Neural crest cell (in vitro differentiated cells): Measurements from ENCODE around the gene ATP5PO. TPM values are rescaled to one million over a fixed set of nuclear protein-coding genes. Genes with fewer than 3 reads are reported as not detected.

Source experiments
- DNase-seq: peaks from one replicate; pipeline ENCODE4 v3.0.0; 2021; ENCODE audit warnings: low read depth, mixed read lengths, low spot score
- H3K27ac Mint-ChIP-seq: one replicate; pipeline ENCODE4 v1.8.0; 2021; ENCODE audit warnings: mild to moderate bottlenecking, mixed read lengths; ENCODE audit not compliant: unreplicated experiment
- H3K27me3 Mint-ChIP-seq: 2 replicates; pipeline ENCODE4 v1.8.0; 2021; ENCODE audit warnings: low read depth, mild to moderate bottlenecking, mixed read lengths
- H3K36me3 Mint-ChIP-seq: 2 replicates; pipeline ENCODE4 v1.8.0; 2021; ENCODE audit warnings: low read depth, mild to moderate bottlenecking, mixed read lengths
- H3K4me1 Mint-ChIP-seq: 2 replicates; pipeline ENCODE4 v1.8.0; 2021; ENCODE audit warnings: mixed read lengths
- H3K4me3 Mint-ChIP-seq: one replicate; pipeline ENCODE4 v1.8.0; 2021; ENCODE audit warnings: mild to moderate bottlenecking, mixed read lengths
- H3K9me3 Mint-ChIP-seq: 2 replicates; pipeline ENCODE4 v1.8.0; 2021; ENCODE audit warnings: mixed read lengths
- total RNA-seq: library from RNA; stranded (reverse); gene quantifications from 2 replicates; pipeline ENCODE4 v1.2.1, GENCODE V29; 2021
- TF ChIP-seq, protein P1 (sequence below): fragments of 200-600 bp; sonication (generic); conservative IDR thresholded peaks from 2 replicates; pipeline ENCODE4 v1.5.0; 2021; ENCODE audit warnings: antibody characterized with exemption, mild to moderate bottlenecking

ATP5PO gene
- total RNA-seq, 1 donor from 2014 or later, result 231 TPM

DNA sequence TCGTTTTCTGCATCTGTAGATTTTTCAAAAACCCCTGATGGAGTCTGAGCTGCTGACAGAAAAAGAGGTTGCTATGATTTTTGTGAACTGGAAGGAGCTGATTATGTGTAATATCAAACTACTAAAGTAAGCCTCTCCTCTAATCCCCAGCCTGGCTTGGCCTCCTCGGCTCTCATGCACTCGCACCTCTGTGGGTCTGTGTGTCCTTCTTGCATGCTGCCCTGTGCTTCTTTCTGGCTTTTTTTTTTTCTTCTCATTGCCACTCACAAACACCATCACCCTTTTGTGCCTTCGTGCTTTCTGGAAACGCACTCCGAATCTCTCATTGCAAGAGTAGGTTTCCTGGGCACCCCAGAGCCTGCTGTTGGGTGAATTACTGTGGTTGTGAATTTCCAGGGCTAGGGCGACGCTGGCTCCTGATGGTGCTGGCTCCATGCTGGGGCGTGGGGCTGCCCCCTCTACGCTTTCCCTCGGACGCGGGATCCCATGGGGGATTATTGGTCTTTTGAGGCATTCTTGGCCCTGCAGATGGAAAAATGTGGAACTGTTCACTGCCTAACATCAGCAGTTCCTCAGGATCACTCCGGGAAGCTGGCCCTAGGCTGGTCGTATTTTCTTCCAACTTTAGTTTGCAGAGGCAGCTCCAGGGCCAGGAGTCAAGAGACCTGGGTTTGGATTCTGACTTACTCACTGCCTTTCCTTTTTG is 56.8 kb downstream of the ATP5PO start:
- Mint-ChIP-seq H3K4me3 (no peak overlapping the region), H3K27ac (no peak overlapping the region), H3K36me3 (no peaks in the 10 kb centered on the region), H3K27me3 (no peaks in the 10 kb centered on the region), H3K4me1 (peaks cover 12% of the 10 kb centered on the region), H3K9me3 (peaks cover 2% of the 10 kb centered on the region)
- TF ChIP-seq, protein P1, sequence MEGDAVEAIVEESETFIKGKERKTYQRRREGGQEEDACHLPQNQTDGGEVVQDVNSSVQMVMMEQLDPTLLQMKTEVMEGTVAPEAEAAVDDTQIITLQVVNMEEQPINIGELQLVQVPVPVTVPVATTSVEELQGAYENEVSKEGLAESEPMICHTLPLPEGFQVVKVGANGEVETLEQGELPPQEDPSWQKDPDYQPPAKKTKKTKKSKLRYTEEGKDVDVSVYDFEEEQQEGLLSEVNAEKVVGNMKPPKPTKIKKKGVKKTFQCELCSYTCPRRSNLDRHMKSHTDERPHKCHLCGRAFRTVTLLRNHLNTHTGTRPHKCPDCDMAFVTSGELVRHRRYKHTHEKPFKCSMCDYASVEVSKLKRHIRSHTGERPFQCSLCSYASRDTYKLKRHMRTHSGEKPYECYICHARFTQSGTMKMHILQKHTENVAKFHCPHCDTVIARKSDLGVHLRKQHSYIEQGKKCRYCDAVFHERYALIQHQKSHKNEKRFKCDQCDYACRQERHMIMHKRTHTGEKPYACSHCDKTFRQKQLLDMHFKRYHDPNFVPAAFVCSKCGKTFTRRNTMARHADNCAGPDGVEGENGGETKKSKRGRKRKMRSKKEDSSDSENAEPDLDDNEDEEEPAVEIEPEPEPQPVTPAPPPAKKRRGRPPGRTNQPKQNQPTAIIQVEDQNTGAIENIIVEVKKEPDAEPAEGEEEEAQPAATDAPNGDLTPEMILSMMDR, result no peak
- no peak for DNase-seq

DNA sequence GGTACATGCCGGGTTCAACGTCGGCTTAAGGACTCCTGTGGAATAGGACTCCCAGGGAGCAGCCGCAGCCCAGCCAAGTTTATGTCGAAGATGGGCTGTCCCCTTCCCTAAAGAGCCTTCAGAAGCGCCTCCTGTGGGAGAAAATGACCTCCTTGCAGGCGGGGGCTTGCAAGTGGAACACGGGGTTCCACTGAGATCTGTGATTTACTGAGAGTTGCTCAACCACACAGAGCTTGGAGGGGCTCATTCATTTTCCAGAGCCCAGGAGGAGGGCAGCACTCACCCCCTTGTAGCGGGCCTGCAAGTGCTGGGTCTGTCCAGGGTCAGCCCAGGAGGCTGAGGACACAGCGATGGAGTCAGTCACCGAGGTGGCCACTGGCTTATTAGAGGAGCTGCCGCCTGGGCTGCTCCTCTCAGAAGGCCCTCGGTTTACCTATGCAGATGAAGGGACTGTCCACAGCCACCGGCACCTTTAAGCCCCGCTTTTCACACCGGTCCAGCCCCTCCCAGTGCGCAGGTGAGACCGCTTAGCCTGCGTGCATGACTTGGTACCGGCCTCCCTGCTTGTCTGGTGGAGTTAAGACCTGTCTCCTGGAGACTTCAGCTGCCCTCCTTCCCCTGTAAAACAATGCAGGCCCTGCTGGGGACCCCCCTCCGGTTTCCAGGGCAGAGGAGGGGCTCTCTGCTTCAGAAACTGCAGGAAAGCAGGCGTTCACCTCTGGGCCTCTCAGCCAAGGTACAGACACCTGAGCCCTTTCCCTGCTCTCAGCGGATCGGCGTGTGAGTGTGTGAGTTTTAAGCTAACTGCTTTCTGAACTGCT is 57.5 kb downstream of the ATP5PO start:
- Mint-ChIP-seq H3K36me3 (no peaks in the 10 kb centered on the region), H3K4me3 (no peak overlapping the region), H3K27ac (no peak overlapping the region), H3K4me1 (peaks cover 12% of the 10 kb centered on the region), H3K9me3 (peaks cover 2% of the 10 kb centered on the region), H3K27me3 (no peaks in the 10 kb centered on the region)
- no peak for DNase-seq
- TF ChIP-seq, protein P1, result no peak

DNA sequence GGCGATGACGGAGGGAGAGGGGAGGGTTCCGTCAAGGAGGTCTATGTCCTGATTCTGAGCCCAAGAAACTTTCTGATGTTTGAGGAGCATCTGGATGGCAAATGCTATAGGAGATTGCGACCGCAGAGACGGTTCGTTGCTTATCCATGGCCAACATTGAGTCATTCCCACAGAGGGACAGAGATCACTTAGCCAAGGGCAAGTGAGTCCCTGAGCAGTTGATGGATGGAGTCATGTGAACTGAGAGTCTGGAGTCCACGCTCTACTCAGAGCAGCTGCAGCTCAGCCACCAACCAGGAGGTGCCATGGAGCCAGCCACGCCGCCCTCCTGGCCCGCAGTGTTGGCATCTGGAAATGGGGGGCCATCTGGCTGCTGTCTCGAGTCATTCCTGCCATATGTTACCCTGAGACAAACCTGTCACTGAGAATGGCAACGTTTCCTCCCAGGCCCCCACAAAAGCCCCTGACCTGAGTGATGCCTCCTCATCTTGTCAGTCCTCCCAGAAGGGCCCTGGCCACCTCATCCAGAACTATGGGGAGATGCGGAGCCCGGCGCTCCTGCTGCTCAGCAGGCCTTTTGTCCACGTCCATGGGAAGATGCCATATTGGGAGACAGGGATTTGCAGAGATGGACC is 58.6 kb downstream of the ATP5PO start:
- peaks cover 12% of the 10 kb centered on the region for H3K4me1 Mint-ChIP-seq
- no peak overlapping the region for H3K27ac Mint-ChIP-seq
- TF ChIP-seq, protein P1, result no peak

DNA sequence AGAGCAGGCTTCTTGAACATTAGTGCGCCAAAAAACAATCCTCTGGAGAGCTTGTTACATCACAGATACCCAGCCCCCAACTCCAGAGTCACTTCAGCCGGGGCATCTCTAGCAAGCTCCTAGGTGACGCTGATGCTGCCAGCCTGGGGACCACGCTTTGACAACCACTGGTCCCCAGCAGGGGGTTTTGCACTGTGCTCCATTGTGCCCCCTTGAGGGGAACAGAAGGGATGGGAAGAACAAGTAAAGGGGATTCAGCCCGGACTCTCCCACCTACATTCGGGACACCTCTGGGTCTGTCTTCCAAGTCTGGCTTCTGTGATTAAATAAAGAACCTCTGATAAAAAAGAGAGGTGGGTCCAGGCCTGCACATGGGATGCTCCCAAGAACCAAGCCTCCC is 60.4 kb downstream of the ATP5PO start:
- peaks cover 2% of the 10 kb centered on the region for H3K9me3 Mint-ChIP-seq
- peaks cover 12% of the 10 kb centered on the region for H3K4me1 Mint-ChIP-seq
- H3K27ac Mint-ChIP-seq, result no peak overlapping the region
- no peaks in the 10 kb centered on the region for H3K36me3 Mint-ChIP-seq
- DNase-seq, result no peak
- TF ChIP-seq, protein P1, result peak; percentile 22
- no peak overlapping the region for H3K4me3 Mint-ChIP-seq
- no peaks in the 10 kb centered on the region for H3K27me3 Mint-ChIP-seq

More for the DNA sequence above, 58.6 kb downstream of the ATP5PO start:
- Mint-ChIP-seq H3K27me3 (no peaks in the 10 kb centered on the region), H3K4me3 (no peak overlapping the region), H3K36me3 (no peaks in the 10 kb centered on the region), H3K9me3 (peaks cover 2% of the 10 kb centered on the region)
- no peak for DNase-seq

DNA sequence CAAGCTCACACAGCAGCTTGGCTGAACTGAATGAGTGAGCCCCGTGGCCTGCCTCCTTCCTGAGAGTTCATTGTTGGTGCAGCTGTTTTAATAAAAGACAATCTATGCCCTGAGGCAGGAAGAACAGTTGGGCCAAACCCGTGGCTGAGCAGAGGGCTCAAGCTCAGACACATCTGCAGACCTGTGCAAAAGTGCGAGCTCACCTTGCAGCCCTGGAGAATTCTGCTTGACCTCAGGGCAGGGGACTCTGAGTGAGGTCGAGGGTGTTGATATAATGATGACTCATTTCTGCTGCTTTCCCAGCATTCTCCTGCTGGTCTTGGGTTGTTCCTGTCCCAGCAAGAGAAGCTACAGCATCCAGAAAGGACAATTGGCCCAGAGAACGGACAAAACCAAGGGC is 61.0 kb downstream of the ATP5PO start:
- no peaks in the 10 kb centered on the region for H3K27me3 Mint-ChIP-seq
- no peak for DNase-seq
- no peak overlapping the region for H3K4me3 Mint-ChIP-seq
- TF ChIP-seq, protein P1, result no peak
- H3K4me1 Mint-ChIP-seq, result peaks cover 12% of the 10 kb centered on the region
- peaks cover 2% of the 10 kb centered on the region for H3K9me3 Mint-ChIP-seq
- H3K36me3 Mint-ChIP-seq, result no peaks in the 10 kb centered on the region
- no peak overlapping the region for H3K27ac Mint-ChIP-seq

Other genes with a start within 250 kb of the ATP5PO start
- gene MRPS6, start 157.8 kb upstream of the ATP5PO start, total RNA-seq, result 91.4 and 94.1 TPM in 2 replicates
- gene SLC5A3, start 157.8 kb upstream of the ATP5PO start, total RNA-seq, result 19.6 and 20.4 TPM in 2 replicates